ENCODE data around the gene BIN1.

DNA sequence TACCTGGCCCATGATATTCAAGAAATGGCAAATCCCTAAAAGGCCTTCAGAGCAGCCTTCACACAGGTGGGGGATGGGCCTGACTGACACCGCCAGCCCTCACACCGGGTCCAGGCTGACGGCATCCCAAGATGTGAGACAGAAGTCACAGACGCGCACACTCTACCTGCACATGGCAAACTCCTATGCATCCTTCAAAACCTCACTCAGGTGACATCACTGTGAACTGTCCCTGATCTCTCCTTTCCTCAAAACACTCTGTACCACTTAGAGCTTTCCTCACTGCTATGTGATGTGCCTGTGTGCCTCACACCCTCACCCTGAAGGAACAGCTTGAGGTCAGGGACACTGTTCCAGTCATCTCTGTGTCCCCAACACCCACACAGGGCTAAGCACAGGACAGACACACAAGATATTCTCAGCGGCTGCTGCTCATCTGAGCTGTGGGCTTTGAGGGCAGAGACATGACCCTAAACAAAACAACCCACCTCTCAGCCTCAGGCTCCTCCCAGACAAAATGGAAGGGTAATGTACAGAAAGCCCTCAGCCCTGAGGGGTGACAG is 27.5 kb downstream of the BIN1 start:
- TF ChIP-seq, protein P1, sequence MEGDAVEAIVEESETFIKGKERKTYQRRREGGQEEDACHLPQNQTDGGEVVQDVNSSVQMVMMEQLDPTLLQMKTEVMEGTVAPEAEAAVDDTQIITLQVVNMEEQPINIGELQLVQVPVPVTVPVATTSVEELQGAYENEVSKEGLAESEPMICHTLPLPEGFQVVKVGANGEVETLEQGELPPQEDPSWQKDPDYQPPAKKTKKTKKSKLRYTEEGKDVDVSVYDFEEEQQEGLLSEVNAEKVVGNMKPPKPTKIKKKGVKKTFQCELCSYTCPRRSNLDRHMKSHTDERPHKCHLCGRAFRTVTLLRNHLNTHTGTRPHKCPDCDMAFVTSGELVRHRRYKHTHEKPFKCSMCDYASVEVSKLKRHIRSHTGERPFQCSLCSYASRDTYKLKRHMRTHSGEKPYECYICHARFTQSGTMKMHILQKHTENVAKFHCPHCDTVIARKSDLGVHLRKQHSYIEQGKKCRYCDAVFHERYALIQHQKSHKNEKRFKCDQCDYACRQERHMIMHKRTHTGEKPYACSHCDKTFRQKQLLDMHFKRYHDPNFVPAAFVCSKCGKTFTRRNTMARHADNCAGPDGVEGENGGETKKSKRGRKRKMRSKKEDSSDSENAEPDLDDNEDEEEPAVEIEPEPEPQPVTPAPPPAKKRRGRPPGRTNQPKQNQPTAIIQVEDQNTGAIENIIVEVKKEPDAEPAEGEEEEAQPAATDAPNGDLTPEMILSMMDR (IDR thresholded peaks at IDR 0.05) = no peak
- no peak for TF ChIP-seq POLR2A (IDR thresholded peaks at IDR 0.05)
